ENCODE data around the gene ZCCHC14.

GRCh38 chr16:87366930-87367329 lies 125.9 kb downstream of the ZCCHC14 start:
- TF ChIP-seq CTCF (IDR thresholded peaks at IDR 0.05) (no peak), POLR2A (IDR thresholded peaks at IDR 0.05) (no peak), POLR2AphosphoS5 (IDR thresholded peaks at IDR 0.05) (no peak)
